Astrocyte of the spinal cord (primary cell): ENCODE data around the gene C1D.

Experiments
- DNase-seq: peaks from one replicate; pipeline ENCODE4 v3.0.0; 2011; ENCODE audit warnings: low read depth, low spot score
- H3K4me3 ChIP-seq: 2 replicates; pipeline ENCODE4 v1.5.1; 2011; ENCODE audit warnings: low read depth, mild to moderate bottlenecking, low read length, moderate library complexity
- CTCF ChIP-seq: IDR thresholded peaks from 2 replicates; pipeline ENCODE4 v1.5.1; 2012; ENCODE audit warnings: low read depth, mild to moderate bottlenecking, low read length, inconsistent platforms
- in situ Hi-C: cut with HindIII; loops from 2 replicates; pipeline ENCODE4 v1.10.0; 2017; ENCODE audit warnings: low sequenced_read_pairs

The C1D gene

GRCh38 chr2:68103030-68103708, 40.4 kb upstream of the C1D start:
- DNase-seq, result peak; percentile 12
- no peak overlapping the region for H3K4me3 ChIP-seq
- in situ Hi-C loops, result no loop called here
- TF ChIP-seq CTCF, result no peak

- TF ChIP-seq CTCF, result no peak
- no peak for DNase-seq
- H3K4me3 ChIP-seq, result no peak overlapping the region
- in situ Hi-C loops, result no loop called here
Measured at GRCh38 chr2:68100189-68100588, 37.4 kb upstream of the C1D start.

- in situ Hi-C loops, result no loop called here
- no peak overlapping the region for H3K4me3 ChIP-seq
- no peak for TF ChIP-seq CTCF
- no peak for DNase-seq
Measured at GRCh38 chr2:68099260-68099659, 36.5 kb upstream of the C1D start.

GRCh38 chr2:68098291-68098797, 35.5 kb upstream of the C1D start:
- TF ChIP-seq CTCF, result no peak
- in situ Hi-C loops, result no loop called here
- no peak overlapping the region for H3K4me3 ChIP-seq
- no peak for DNase-seq

- H3K4me3 ChIP-seq, result no peak overlapping the region
- in situ Hi-C loops, result no loop called here
- TF ChIP-seq CTCF, result no peak
- DNase-seq, result no peak
Measured at GRCh38 chr2:68094111-68094510, 31.3 kb upstream of the C1D start.

GRCh38 chr2:68093634-68094033, 30.8 kb upstream of the C1D start:
- no peak for DNase-seq
- TF ChIP-seq CTCF, result no peak
- H3K4me3 ChIP-seq, result no peak overlapping the region
- in situ Hi-C loops, result no loop called here
